Middle frontal gyrus (tissue), 1 donor: ENCODE measurements around the gene SRSF7.
A peak's percentile ranks its signal among the peaks of the same experiment; 100 is the strongest.
"Not testable (repeated sequence)": the region's sequence is repeated elsewhere in the genome, so short reads cannot be mapped to it uniquely, and the experiment has no call there.

ENCODE experiments used
- DNase-seq: peaks from one replicate; pipeline ENCODE4 v3.0.0-alpha.2; 2015; ENCODE audit warnings: low spot score; ENCODE audit errors: extremely low spot score

Gene SRSF7

GRCh38 chr2:38733300-38733971 is 17.7 kb downstream of the SRSF7 start:
- no peak for DNase-seq

- DNase-seq: no peak
Measured at GRCh38 chr2:38731684-38732221, 19.4 kb downstream of the SRSF7 start.

DNA sequence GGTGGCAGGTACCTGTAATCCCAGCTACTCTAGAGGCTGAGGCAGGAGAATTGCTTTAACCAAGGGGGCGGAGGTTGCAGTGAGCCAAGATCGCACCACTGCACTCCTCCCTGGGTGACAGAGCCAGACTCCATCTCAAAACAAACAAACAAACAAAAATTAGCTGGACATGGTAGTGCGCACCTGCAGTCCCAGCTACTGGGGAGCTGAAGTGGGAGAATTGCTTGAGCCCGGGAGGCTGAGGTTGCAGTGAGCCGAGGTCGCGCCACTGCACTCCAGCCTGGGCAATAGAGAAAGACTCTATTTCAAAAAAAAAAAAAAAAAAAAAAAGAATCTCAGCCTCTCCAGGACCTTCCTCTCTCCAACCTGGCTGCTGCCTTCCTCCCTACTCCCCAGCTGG is 20.1 kb downstream of the SRSF7 start:
- no peak for DNase-seq

DNA sequence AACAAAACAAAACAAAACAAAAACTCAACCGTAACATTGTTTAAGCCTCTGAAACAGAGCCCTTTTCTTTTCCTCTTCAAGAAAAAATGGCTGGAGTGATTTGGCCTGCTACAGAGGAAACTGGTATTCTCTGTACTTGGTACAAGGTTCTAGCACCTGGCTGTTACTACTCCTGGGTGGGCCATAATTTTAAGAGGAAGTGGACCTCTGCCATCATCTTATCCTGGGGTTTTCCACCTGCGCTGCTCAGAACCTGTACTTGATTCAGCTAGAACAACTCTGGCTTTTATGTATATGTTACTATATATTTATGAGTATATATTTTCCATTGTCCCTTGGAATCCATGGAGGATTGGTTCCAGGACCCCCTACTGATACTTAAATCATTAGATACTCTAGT is 22.5 kb downstream of the SRSF7 start:
- no peak for DNase-seq

GRCh38 chr2:38727661-38728060 is 23.5 kb downstream of the SRSF7 start:
- no peak for DNase-seq

GRCh38 chr2:38723173-38723572 is 28.0 kb downstream of the SRSF7 start:
- DNase-seq: no peak

- no peak for DNase-seq
Measured at GRCh38 chr2:38722271-38723061, 28.7 kb downstream of the SRSF7 start.

- DNase-seq: peak; percentile 37
Measured at GRCh38 chr2:38720613-38721241, 30.4 kb downstream of the SRSF7 start.

GRCh38 chr2:38719706-38720105 is 31.5 kb downstream of the SRSF7 start:
- DNase-seq: no peak

DNA sequence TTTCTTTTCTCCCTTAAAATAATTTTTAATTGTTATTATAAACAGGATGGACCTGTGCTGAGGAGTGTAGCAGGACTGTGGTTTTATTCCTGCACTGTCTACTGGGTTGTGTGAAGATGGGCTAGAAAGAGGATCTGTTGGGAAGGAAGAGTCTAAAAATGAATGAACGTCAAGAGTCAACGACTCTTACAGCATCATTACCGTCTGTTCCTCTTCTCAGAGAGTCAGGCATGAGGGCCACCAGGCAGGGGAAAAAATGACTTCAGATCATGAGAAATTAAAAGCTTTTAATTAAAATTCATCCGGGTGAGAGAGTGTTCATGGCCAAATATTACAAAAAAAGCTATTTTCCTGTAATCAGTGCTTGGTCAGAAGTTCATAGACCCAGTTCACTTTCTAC is 32.6 kb downstream of the SRSF7 start:
- DNase-seq: no peak

DNA sequence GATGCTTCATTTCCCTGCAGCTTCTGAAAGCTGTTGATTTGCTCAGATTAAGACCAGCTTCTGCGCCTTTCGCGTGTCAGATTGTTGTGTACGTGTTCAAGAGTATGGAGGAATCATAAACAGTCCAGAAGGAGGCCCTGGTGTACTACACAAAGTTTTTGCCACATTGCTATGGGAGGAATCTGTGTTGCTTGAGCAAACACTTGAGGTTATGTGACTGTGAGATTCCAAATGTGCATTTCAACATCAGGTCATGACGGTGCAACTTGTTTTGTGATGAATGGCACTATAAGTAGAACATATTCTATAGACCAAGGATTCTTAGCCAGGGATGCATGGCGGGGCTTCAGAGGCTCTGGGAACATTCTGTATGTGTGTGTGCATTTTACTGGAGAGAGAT is 35.0 kb downstream of the SRSF7 start:
- no peak for DNase-seq

GRCh38 chr2:38714941-38715340 is 36.2 kb downstream of the SRSF7 start:
- DNase-seq: not testable (repeated sequence)

- no peak for DNase-seq
Measured at GRCh38 chr2:38713338-38713737, 37.8 kb downstream of the SRSF7 start.

DNA sequence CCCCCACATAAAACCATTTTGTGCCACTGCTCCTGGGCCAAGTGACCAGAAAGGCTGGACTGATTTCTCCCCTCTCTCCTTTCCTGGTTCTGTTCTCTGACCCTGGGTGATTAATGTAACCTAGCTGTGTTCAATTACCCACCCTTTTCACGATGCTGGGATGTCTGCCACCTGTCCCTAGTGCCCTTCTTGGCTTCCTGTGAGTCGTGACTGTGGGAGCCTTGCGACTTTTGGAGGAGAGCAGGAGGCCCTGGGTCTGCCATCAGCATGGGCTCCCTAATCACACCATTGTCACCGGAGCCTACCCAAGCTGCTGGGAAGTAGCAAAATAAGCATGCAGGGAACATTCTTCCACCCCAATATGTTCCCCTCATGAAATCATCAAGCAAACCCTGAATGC is 38.3 kb downstream of the SRSF7 start:
- no peak for DNase-seq

DNA sequence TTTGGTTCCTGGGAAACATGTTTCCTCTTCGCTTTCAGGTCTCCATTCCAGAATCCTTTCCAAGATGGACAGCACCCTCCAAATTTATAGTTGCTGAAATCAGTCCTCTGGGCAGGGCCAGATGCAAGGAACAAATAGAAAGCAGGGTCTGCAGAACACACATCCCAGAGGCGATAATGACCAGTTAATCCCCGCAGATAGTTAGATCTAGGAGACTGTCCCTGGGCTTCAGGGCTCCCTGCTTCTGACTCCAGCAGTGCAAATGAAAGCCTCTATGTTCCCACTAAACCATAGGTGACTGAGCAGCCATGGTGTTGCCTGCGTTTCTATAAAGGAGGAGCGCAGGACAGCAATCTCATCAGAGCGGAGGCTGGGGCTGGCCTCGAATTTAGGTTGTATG is 38.7 kb downstream of the SRSF7 start:
- no peak for DNase-seq

DNA sequence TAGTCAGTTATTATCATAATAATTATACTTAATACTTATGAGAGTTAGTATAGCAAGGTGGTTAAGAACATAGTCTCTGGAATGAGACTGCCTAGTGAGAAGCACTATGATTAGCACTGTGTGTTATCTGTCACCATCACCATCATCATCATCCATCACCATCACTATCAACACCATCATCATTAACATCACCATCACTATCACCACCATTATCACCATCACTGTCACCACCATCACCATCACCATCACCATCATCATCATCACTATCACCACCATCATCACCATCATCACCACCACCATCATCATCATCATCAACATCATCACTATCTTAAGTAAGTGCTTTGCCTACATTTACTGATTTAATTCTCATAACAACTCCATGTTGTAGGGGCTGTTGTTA is 39.6 kb downstream of the SRSF7 start:
- DNase-seq: no peak

GRCh38 chr2:38709567-38710194 is 41.5 kb downstream of the SRSF7 start:
- no peak for DNase-seq

GRCh38 chr2:38708900-38709566 is 42.1 kb downstream of the SRSF7 start:
- no peak for DNase-seq

- DNase-seq: not testable (repeated sequence)
Measured at GRCh38 chr2:38708491-38708890, 42.7 kb downstream of the SRSF7 start.

- DNase-seq: no peak
Measured at GRCh38 chr2:38706846-38707345, 44.3 kb downstream of the SRSF7 start.

DNA sequence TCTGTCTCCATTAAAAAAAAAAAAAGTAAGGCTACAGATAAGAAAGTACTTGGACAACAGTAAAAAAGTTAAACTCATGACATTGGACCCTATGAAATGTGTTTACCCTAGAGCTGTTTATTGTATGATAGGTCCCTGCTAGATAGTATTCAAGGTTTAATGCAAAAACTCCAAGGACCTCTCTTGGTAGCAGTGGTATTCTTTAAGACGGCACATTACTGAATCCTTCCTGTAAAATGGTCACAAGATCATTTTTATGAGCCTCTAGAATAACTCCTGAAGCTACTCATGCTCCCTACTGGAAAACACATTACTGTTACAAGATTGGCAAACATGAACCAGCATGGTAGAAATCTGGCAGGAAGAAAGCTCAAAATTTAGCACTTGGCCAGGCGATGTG is 46.5 kb downstream of the SRSF7 start:
- no peak for DNase-seq
